H9 (cell line): ENCODE data around the gene USP12. TPM values are rescaled to one million over a fixed set of nuclear protein-coding genes. Genes with fewer than 3 reads are reported as not detected.

Source experiments
- DNase-seq: peaks from one replicate; pipeline ENCODE4 v3.0.0-alpha.2; 2017
- H2AFZ ChIP-seq: one replicate; pipeline ENCODE4 v1.6.1; 2013; ENCODE audit warnings: mild to moderate bottlenecking, low read length, control low read depth, moderate library complexity
- H2AK5ac ChIP-seq: 2 replicates; pipeline ENCODE4 v1.6.1; 2013; ENCODE audit warnings: low read length, control low read depth, mixed read lengths; ENCODE audit not compliant: insufficient read length
- H2BK120ac ChIP-seq: one replicate; pipeline ENCODE4 v1.6.1; 2013; ENCODE audit warnings: low read depth, mild to moderate bottlenecking, low read length, control low read depth, inconsistent platforms; ENCODE audit not compliant: poor library complexity, severe bottlenecking
- H2BK12ac ChIP-seq: 2 replicates; pipeline ENCODE4 v1.6.1; 2013; ENCODE audit warnings: low read length, control low read depth, mixed read lengths, low read depth; ENCODE audit not compliant: insufficient read length
- H2BK15ac ChIP-seq: 2 replicates; pipeline ENCODE4 v1.6.1; 2013; ENCODE audit warnings: low read depth, low read length, control low read depth
- H2BK20ac ChIP-seq: one replicate; pipeline ENCODE4 v1.6.1; 2013; ENCODE audit warnings: low read depth, mild to moderate bottlenecking, low read length, control low read depth, inconsistent platforms; ENCODE audit not compliant: poor library complexity, severe bottlenecking
- H2BK5ac ChIP-seq: 2 replicates; pipeline ENCODE4 v1.6.1; 2013; ENCODE audit warnings: low read length, control low read depth, mixed read lengths; ENCODE audit not compliant: insufficient read length
- H3K14ac ChIP-seq: 2 replicates; pipeline ENCODE4 v1.6.1; 2013; ENCODE audit warnings: low read length, control low read depth; ENCODE audit not compliant: insufficient read depth
- H3K18ac ChIP-seq: 2 replicates; pipeline ENCODE4 v1.6.1; 2013; ENCODE audit warnings: low read depth, mild to moderate bottlenecking, mixed read lengths, low read length, control low read depth; ENCODE audit not compliant: insufficient read length
- H3K23ac ChIP-seq: 2 replicates; pipeline ENCODE4 v1.6.1; 2013; ENCODE audit warnings: low read length, control low read depth, mixed read lengths, low read depth; ENCODE audit not compliant: insufficient read length
- H3K23me2 ChIP-seq: 2 replicates; pipeline ENCODE4 v1.6.1; 2013; ENCODE audit warnings: low read depth, mild to moderate bottlenecking, mixed read lengths, low read length, control low read depth; ENCODE audit not compliant: insufficient read length, poor library complexity, severe bottlenecking
- H3K27ac ChIP-seq: 2 replicates; pipeline ENCODE4 v1.5.1; 2013; ENCODE audit warnings: low read length, control low read depth, mixed read lengths, low read depth; ENCODE audit not compliant: insufficient read length
- H3K27me3 ChIP-seq: 2 replicates; pipeline ENCODE4 v1.6.1; 2013; ENCODE audit warnings: low read length, control low read depth, inconsistent platforms; ENCODE audit not compliant: insufficient read depth
- H3K4ac ChIP-seq: 2 replicates; pipeline ENCODE4 v1.6.1; 2013; ENCODE audit warnings: low read depth, mild to moderate bottlenecking, control low read depth, inconsistent platforms, low read length, moderate library complexity
- H3K4me1 ChIP-seq: 2 replicates; pipeline ENCODE4 v1.6.1; 2013; ENCODE audit warnings: low read length, control low read depth, inconsistent platforms; ENCODE audit not compliant: insufficient read depth
- H3K4me2 ChIP-seq: 2 replicates; pipeline ENCODE4 v1.6.1; 2013; ENCODE audit warnings: low read length, control low read depth, mixed read lengths; ENCODE audit not compliant: insufficient read length, insufficient read depth
- H3K56ac ChIP-seq: 2 replicates; pipeline ENCODE4 v1.6.1; 2013; ENCODE audit warnings: low read depth, mild to moderate bottlenecking, mixed read lengths, low read length, control low read depth; ENCODE audit not compliant: insufficient read length
- H3K79me1 ChIP-seq: 2 replicates; pipeline ENCODE4 v1.6.1; 2013; ENCODE audit warnings: low read depth, mild to moderate bottlenecking, moderate library complexity, low read length, control low read depth, inconsistent platforms; ENCODE audit not compliant: insufficient read depth, poor library complexity, severe bottlenecking
- H3K79me2 ChIP-seq: 2 replicates; pipeline ENCODE4 v1.6.1; 2013; ENCODE audit warnings: low read length, control low read depth, inconsistent platforms; ENCODE audit not compliant: insufficient read depth
- H3K9ac ChIP-seq: 2 replicates; pipeline ENCODE4 v1.6.1; 2013; ENCODE audit warnings: low read length, control low read depth, mixed read lengths; ENCODE audit not compliant: insufficient read length; ENCODE audit errors: extremely low read depth
- H3K9me3 ChIP-seq: one replicate; pipeline ENCODE4 v1.6.1; 2013; ENCODE audit warnings: low read depth, low read length, inconsistent platforms; ENCODE audit not compliant: control insufficient read depth
- H3T11ph ChIP-seq: one replicate; pipeline ENCODE4 v1.6.1; 2013; ENCODE audit warnings: mild to moderate bottlenecking, low read length, control low read depth, inconsistent platforms
- H4K20me1 ChIP-seq: one replicate; pipeline ENCODE4 v1.6.1; 2013; ENCODE audit not compliant: control insufficient read depth, insufficient read length, insufficient read depth
- H4K5ac ChIP-seq: 2 replicates; pipeline ENCODE4 v1.6.1; 2013; ENCODE audit warnings: low read depth, mild to moderate bottlenecking, mixed read lengths, low read length, control low read depth; ENCODE audit not compliant: insufficient read length
- H4K8ac ChIP-seq: replicated peaks from 2 replicates; pipeline ENCODE4 v1.6.1; 2013; ENCODE audit warnings: low read length, control low read depth, mixed read lengths, low read depth; ENCODE audit not compliant: insufficient read length
- H4K91ac ChIP-seq: 2 replicates; pipeline ENCODE4 v1.6.1; 2013; ENCODE audit warnings: low read depth, mild to moderate bottlenecking, moderate library complexity, mixed read lengths, low read length, control low read depth; ENCODE audit not compliant: insufficient read length
- H3K27ac Mint-ChIP-seq, 3 experiments: 2 replicates in 2 of 3; 3 replicates in 1 of 3; pipeline ENCODE4 v1.8.0; 2020 to 2021; ENCODE audit warnings: mixed read lengths in 3 of 3, mild to moderate bottlenecking in 1 of 3, moderate library complexity in 1 of 3
- H3K27me3 Mint-ChIP-seq: 2 replicates; pipeline ENCODE4 v1.8.0; 2021; ENCODE audit warnings: low read depth, mild to moderate bottlenecking, moderate library complexity, mixed read lengths
- H3K36me3 Mint-ChIP-seq, 3 experiments: 2 replicates in 2 of 3; 3 replicates in 1 of 3; pipeline ENCODE4 v1.8.0; 2020 to 2021; ENCODE audit warnings: low read depth in 3 of 3, mixed read lengths in 3 of 3; ENCODE audit not compliant: insufficient read depth in 1 of 3
- H3K4me1 Mint-ChIP-seq, 2 experiments: 2 replicates each; pipeline ENCODE4 v1.8.0; 2020; ENCODE audit warnings: mixed read lengths in 2 of 2
- H3K4me3 Mint-ChIP-seq, 2 experiments: 2 replicates in 1 of 2; 3 replicates in 1 of 2; pipeline ENCODE4 v1.8.0; 2020 to 2021; ENCODE audit warnings: mild to moderate bottlenecking in 2 of 2, mixed read lengths in 2 of 2, moderate library complexity in 1 of 2
- H3K9me3 Mint-ChIP-seq, 2 experiments: 2 replicates in 1 of 2; 3 replicates in 1 of 2; pipeline ENCODE4 v1.8.0; 2020; ENCODE audit warnings: mild to moderate bottlenecking in 2 of 2, mixed read lengths in 2 of 2, moderate library complexity in 1 of 2
- WGBS: extraction: QIAGEN DNeasy Blood & Tissue Kit; methylation state at CpG from one replicate; pipeline ENCODE4 v1.1.7; 2013; ENCODE audit warnings: missing lambda C conversion rate, low lambda C conversion rate, mixed read lengths; ENCODE audit not compliant: insufficient read length; ENCODE audit errors: extremely low coverage; 5-methylcytosine and 5-hydroxymethylcytosine counted together
- total RNA-seq: library from RNA; stranded (reverse); gene quantifications from 2 replicates; pipeline ENCODE4 v1.2.1, GENCODE V29; 2021
- TF ChIP-seq, protein P1 (sequence below): fragments of 200-600 bp; sonication (generic); conservative IDR thresholded peaks from 3 replicates; pipeline ENCODE4 v1.8.0; 2021; ENCODE audit warnings: antibody characterized with exemption, mild to moderate bottlenecking

USP12 gene
- total RNA-seq, 1 experiment from 2014 or later = 24.8 TPM

DNA sequence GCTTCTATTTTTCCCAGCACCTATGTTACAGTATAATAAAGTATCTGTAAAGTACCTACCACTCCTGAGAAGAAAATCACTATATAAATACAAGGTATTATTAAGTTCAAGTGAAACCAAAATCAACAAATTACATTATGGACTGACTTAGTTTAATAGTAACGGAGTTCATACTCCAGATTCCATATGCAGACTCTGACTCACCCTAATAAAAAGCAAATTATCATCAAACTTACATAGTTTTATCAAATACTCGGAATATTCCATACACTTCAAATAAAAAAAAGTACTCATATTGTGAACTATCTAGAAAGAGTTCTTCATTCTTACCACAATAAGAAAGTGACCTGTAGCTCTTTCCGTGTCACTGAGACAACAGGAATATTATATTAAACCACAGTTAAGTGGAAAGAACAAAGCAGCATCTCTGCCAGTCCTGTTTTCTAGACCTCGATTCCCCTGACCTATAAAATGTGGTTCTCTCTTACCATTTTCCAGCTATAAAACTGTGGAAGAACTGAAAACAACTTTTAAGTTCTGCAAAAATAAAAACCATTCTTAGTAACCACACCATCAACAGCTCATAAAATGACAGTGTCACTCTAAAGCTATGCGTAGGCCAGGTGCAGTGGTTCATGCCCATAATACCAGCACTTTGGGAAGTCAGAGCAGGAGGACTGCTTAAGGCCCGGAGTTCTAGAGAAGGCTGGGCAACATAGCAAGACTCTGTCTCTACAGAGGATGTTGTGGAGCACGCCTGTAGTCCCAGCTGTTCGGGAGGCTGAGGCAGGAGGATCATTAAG is 42.6 kb downstream of the USP12 start:
- H3K27me3 ChIP-seq = no peaks in the 10 kb centered on the region
- H3K56ac ChIP-seq = no peak overlapping the region
- H2BK12ac ChIP-seq = no peak overlapping the region
- H2BK15ac ChIP-seq = no peak overlapping the region
- Mint-ChIP-seq H3K9me3 (peaks cover 22 to 37% of the 10 kb centered on the region in 2 experiments), H3K27me3 (no peaks in the 10 kb centered on the region), H3K36me3 (peaks cover 26 to 43% (median 32%) of the 10 kb centered on the region in 3 experiments), H3K4me3 (no peak overlapping the region), H3K27ac (no peak overlapping the region), H3K4me1 (peaks cover 49 to 55% of the 10 kb centered on the region in 2 experiments)
- no peak overlapping the region for H3K4me2 ChIP-seq
- H4K20me1 ChIP-seq = no peaks in the 10 kb centered on the region
- H3K27ac ChIP-seq = no peak overlapping the region
- H2BK20ac ChIP-seq = no peak overlapping the region
- peaks cover 33% of the 10 kb centered on the region; the same call in 1 of the 2 replicates for H3K79me2 ChIP-seq
- no peak overlapping the region for H3K9ac ChIP-seq
- no peak overlapping the region for H3K4ac ChIP-seq
- no peak overlapping the region for H2AK5ac ChIP-seq
- H2BK5ac ChIP-seq = no peak overlapping the region
- no peak overlapping the region for H2BK120ac ChIP-seq
- H4K8ac ChIP-seq = no peak overlapping the region
- TF ChIP-seq, protein P1, sequence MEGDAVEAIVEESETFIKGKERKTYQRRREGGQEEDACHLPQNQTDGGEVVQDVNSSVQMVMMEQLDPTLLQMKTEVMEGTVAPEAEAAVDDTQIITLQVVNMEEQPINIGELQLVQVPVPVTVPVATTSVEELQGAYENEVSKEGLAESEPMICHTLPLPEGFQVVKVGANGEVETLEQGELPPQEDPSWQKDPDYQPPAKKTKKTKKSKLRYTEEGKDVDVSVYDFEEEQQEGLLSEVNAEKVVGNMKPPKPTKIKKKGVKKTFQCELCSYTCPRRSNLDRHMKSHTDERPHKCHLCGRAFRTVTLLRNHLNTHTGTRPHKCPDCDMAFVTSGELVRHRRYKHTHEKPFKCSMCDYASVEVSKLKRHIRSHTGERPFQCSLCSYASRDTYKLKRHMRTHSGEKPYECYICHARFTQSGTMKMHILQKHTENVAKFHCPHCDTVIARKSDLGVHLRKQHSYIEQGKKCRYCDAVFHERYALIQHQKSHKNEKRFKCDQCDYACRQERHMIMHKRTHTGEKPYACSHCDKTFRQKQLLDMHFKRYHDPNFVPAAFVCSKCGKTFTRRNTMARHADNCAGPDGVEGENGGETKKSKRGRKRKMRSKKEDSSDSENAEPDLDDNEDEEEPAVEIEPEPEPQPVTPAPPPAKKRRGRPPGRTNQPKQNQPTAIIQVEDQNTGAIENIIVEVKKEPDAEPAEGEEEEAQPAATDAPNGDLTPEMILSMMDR = no peak
- H3K9me3 ChIP-seq = peaks cover 18% of the 10 kb centered on the region
- H3K4me1 ChIP-seq = peaks cover 5% of the 10 kb centered on the region
- no peak overlapping the region for H2AFZ ChIP-seq
- H3K18ac ChIP-seq = no peak overlapping the region
- no peak overlapping the region for H4K5ac ChIP-seq
- H3K23me2 ChIP-seq = no peaks in the 10 kb centered on the region
- H3T11ph ChIP-seq = no peak overlapping the region
- H3K23ac ChIP-seq = no peak overlapping the region
- no peaks in the 10 kb centered on the region for H3K79me1 ChIP-seq
- WGBS = no CpG with 5 or more reads among the region's 8 CpGs
- no peak overlapping the region for H3K14ac ChIP-seq
- no peak overlapping the region for H4K91ac ChIP-seq
- no peak for DNase-seq
